Stomach (tissue), 9 donors: ENCODE data around the gene PHF23. TPM values are rescaled to one million over a fixed set of nuclear protein-coding genes. Genes with fewer than 3 reads are reported as not detected.

ENCODE experiments used
- DNase-seq, 2 donors: peaks; one replicate each; pipeline versions ENCODE4 v3.0.0 to v3.0.0-alpha.2; 2013 to 2019
- H3K27ac ChIP-seq, 5 donors: fragments of 200-600 bp in 4 of 5; sonication (generic) in 4 of 5; one replicate each; pipeline ENCODE4 v1.5.1; 2013 to 2019; ENCODE audit warnings: mild to moderate bottlenecking in 1 of 5, moderate library complexity in 1 of 5
- H3K27me3 ChIP-seq, 3 donors: fragments of 200-600 bp; sonication (generic); one replicate each; pipeline ENCODE4 v1.5.1; 2017 to 2019; ENCODE audit warnings: mixed run types in 1 of 3
- H3K36me3 ChIP-seq, 4 donors: fragments of 200-600 bp; sonication (generic); 1 replicate in 3 of 4; 2 replicates in 1 of 4; pipeline ENCODE4 v1.5.1; 2016 to 2019
- H3K4me1 ChIP-seq, 4 donors: fragments of 200-600 bp; sonication (generic); one replicate each; pipeline ENCODE4 v1.5.1; 2016 to 2019
- H3K4me3 ChIP-seq, 4 donors: fragments of 200-600 bp; sonication (generic) in 3 of 4; one replicate each; pipeline ENCODE4 v1.5.1; 2016 to 2019; ENCODE audit warnings: mild to moderate bottlenecking in 1 of 4
- H3K9me3 ChIP-seq, 4 donors: fragments of 200-600 bp; sonication (generic); one replicate each; pipeline ENCODE4 v1.5.1; 2016 to 2019
- CTCF ChIP-seq, 7 experiments: fragments of 450-650 bp in 4 of 7; fragments of 200-600 bp in 3 of 7; sonication (generic) in 3 of 7; IDR thresholded peaks; one replicate each; pipeline ENCODE4 v1.5.1; 2016 to 2019; ENCODE audit warnings: antibody characterized with exemption in 7 of 7, control low read depth in 2 of 7, mild to moderate bottlenecking in 1 of 7
- EP300 ChIP-seq: sonication (generic); formaldehyde crosslinking; IDR thresholded peaks from one replicate; pipeline ENCODE4 v1.6.1; 2017; ENCODE audit warnings: antibody characterized with exemption
- POLR2A ChIP-seq, 4 donors: fragments of 450-650 bp; IDR thresholded peaks; one replicate each; pipeline ENCODE4 v1.6.1; 2016; ENCODE audit warnings: antibody characterized with exemption in 4 of 4, control low read depth in 2 of 4, mild to moderate bottlenecking in 1 of 4, moderate library complexity in 1 of 4
- POLR2AphosphoS5 ChIP-seq, 3 donors: sonication (generic); formaldehyde crosslinking; IDR thresholded peaks; one replicate each; pipeline ENCODE4 v1.6.1; 2016; ENCODE audit warnings: antibody characterized with exemption in 3 of 3
- WGBS, 5 donors: extraction: QIAGEN DNeasy Blood & Tissue Kit in 3 of 5; methylation state at CpG; one replicate each; pipeline versions ENCODE4 v1.1.5 to v1.1.7; 2013 to 2018; 5-methylcytosine and 5-hydroxymethylcytosine counted together
- intact Hi-C: fragments of 100-400 bp; cut with DNase I; formaldehyde crosslinking; loops from one replicate; pipeline ENCODE4 v1.15.1; 2023; ENCODE audit warnings: low total_unique reads
- polyA plus RNA-seq, 3 donors: library from polyadenylated mRNA; stranded (reverse); fragments of 200-250 nt; gene quantifications; one replicate each; pipeline ENCODE4 v1.2.3, GENCODE V29; 2013
- total RNA-seq, 5 donors: library from RNA; depleted of rRNA; stranded (reverse); fragments of >200 nt; gene quantifications; one replicate each; pipeline versions ENCODE4 v1.1.0 to v1.2.3, GENCODE V29; 2014 to 2016
- donor health status: healthy with polysubstance abuse.
- donor health status: Bipolar disorder and iron deficiency.
- donor health status: healthy.

PHF23 gene
- total and polyA plus RNA-seq, 8 donors, result 5.2 to 27.2 (median 21.4) TPM

GRCh38 chr17:7218758-7219157, 20.5 kb downstream of the PHF23 start:
- no peak for TF ChIP-seq CTCF (IDR thresholded peaks at IDR 0.05)
- TF ChIP-seq EP300, result no peak
- TF ChIP-seq POLR2AphosphoS5 (IDR thresholded peaks at IDR 0.05), result no peak
- no peak for TF ChIP-seq POLR2A (IDR thresholded peaks at IDR 0.05)
- Histone ChIP-seq H3K4me3 (peak overlapping the region in 1 of 4 donors; percentile 92), H3K9me3 (no peaks in the 10 kb centered on the region), H3K27ac (peak overlapping the region in 4 of 5 donors; percentile 93 to 100 (median 97)), H3K36me3 (peaks cover 23 to 29% (median 27%) of the 10 kb centered on the region in 4 donors), H3K4me1 (peaks cover 56 to 91% (median 85%) of the 10 kb centered on the region in 4 donors), H3K27me3 (peaks cover 0 to 12% (median 0%) of the 10 kb centered on the region in 3 donors)
- 69 to 85% (median 75%) methylated on average over 6 of the region's 6 CpGs for WGBS, 5 donors
- DNase-seq, result no peak
- intact Hi-C loops, result no loop called here

DNA sequence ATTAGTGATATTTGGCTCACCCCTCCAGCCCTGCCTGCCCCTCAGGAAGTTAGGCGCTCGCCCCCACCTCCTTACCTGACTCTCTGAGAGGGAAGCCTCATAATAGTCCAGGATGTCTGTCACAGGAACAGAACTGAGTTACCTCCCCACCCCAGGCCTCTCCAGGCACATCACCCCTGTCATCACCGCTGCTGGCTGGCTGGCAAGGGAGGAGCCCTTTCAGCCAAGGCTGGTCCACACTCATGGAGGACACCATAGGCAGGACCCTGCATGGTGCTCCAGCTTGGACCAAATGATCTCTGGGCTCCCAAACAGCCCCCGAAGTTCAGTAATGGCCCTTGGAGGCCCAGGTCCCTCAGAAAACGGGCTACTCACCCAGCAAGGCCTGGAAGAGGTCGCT, 21.1 kb downstream of the PHF23 start:
- Histone ChIP-seq H3K9me3 (no peaks in the 10 kb centered on the region), H3K4me3 (peak overlapping the region in 3 of 4 donors; percentile 52 to 60 (median 57)), H3K4me1 (peaks cover 59 to 96% (median 90%) of the 10 kb centered on the region in 4 donors), H3K27ac (peak overlapping the region; percentile 8 to 100 (median 96)), H3K36me3 (peaks cover 17 to 23% (median 21%) of the 10 kb centered on the region in 4 donors), H3K27me3 (peaks cover 0 to 12% (median 0%) of the 10 kb centered on the region in 3 donors)
- intact Hi-C loops, result no loop called here
- WGBS, 5 donors, result 61 to 68% (median 64%) methylated on average over 6 of the region's 6 CpGs
- no peak for TF ChIP-seq EP300
- TF ChIP-seq POLR2A (IDR thresholded peaks at IDR 0.05), result no peak
- no peak for TF ChIP-seq CTCF (IDR thresholded peaks at IDR 0.05)
- no peak for TF ChIP-seq POLR2AphosphoS5 (IDR thresholded peaks at IDR 0.05)
- no peak for DNase-seq

- peak; percentile 54 to 91 for DNase-seq
- intact Hi-C loops, result no loop called here
- Histone ChIP-seq H3K4me1 (peaks cover 59 to 88% (median 87%) of the 10 kb centered on the region in 4 donors), H3K36me3 (peaks cover 9 to 15% (median 13%) of the 10 kb centered on the region in 4 donors), H3K4me3 (peak overlapping the region; percentile 52 to 60 (median 55)), H3K27me3 (peaks cover 0 to 13% (median 0%) of the 10 kb centered on the region in 3 donors), H3K27ac (peak overlapping the region; percentile 8 to 100 (median 96)), H3K9me3 (no peaks in the 10 kb centered on the region)
- TF ChIP-seq CTCF (IDR thresholded peaks at IDR 0.05) (no peak), POLR2A (IDR thresholded peaks at IDR 0.05) (no peak), POLR2AphosphoS5 (IDR thresholded peaks at IDR 0.05) (no peak), EP300 (no peak)
- 2 to 5% (median 3%) methylated on average over 22 to 32 of the region's 32 CpGs for WGBS, 5 donors
Measured at GRCh38 chr17:7217113-7217987, 21.9 kb downstream of the PHF23 start.

GRCh38 chr17:7216242-7217112, 22.8 kb downstream of the PHF23 start:
- H3K36me3 ChIP-seq, result peaks cover under 1 to 6% (median 4%) of the 10 kb centered on the region in 4 donors
- H3K9me3 ChIP-seq, result no peaks in the 10 kb centered on the region
- no peak for DNase-seq
- peak overlapping the region in 4 of 5 donors; percentile 74 to 100 (median 97) for H3K27ac ChIP-seq
- 24 to 36% (median 29%) methylated on average over 7 of the region's 7 CpGs for WGBS, 5 donors
- TF ChIP-seq EP300 (no peak), POLR2AphosphoS5 (IDR thresholded peaks at IDR 0.05) (no peak), CTCF (IDR thresholded peaks at IDR 0.05) (no peak), POLR2A (IDR thresholded peaks at IDR 0.05) (no peak)
- peaks cover 0 to 22% (median 0%) of the 10 kb centered on the region in 3 donors for H3K27me3 ChIP-seq
- H3K4me1 ChIP-seq, result peaks cover 54 to 87% (median 81%) of the 10 kb centered on the region in 4 donors
- H3K4me3 ChIP-seq, result peak overlapping the region; percentile 52 to 60 (median 55)
- intact Hi-C loops, result no loop called here
